ENCODE data around the gene TSPAN7.

Gene TSPAN7

GRCh38 chrX:38595801-38596200 is 34.5 kb downstream of the TSPAN7 start:
- no peak for DNase-seq (ENCODE audit: low read depth)

GRCh38 chrX:38596939-38597338 is 35.6 kb downstream of the TSPAN7 start:
- no peak for DNase-seq (ENCODE audit: low read depth)

GRCh38 chrX:38599796-38600755 is 38.7 kb downstream of the TSPAN7 start:
- no peak for DNase-seq (ENCODE audit: low read depth)

- no peak for DNase-seq (ENCODE audit: low read depth)
Measured at GRCh38 chrX:38601866-38602265, 40.5 kb downstream of the TSPAN7 start.

GRCh38 chrX:38606821-38607220 is 45.5 kb downstream of the TSPAN7 start:
- DNase-seq (ENCODE audit: low read depth), result no peak

- no peak for DNase-seq (ENCODE audit: low read depth)
Measured at GRCh38 chrX:38607976-38608375, 46.6 kb downstream of the TSPAN7 start.

GRCh38 chrX:38610849-38611248 is 49.5 kb downstream of the TSPAN7 start:
- DNase-seq (ENCODE audit: low read depth), result no peak

GRCh38 chrX:38612281-38612680 is 50.9 kb downstream of the TSPAN7 start:
- DNase-seq (ENCODE audit: low read depth), result no peak

- no peak for DNase-seq (ENCODE audit: low read depth)
Measured at GRCh38 chrX:38614485-38614884, 53.1 kb downstream of the TSPAN7 start.

- DNase-seq (ENCODE audit: low read depth), result no peak
Measured at GRCh38 chrX:38616904-38617303, 55.6 kb downstream of the TSPAN7 start.

- DNase-seq (ENCODE audit: low read depth), result no peak
Measured at GRCh38 chrX:38618180-38618579, 56.8 kb downstream of the TSPAN7 start.

- DNase-seq (ENCODE audit: low read depth), result no peak
Measured at GRCh38 chrX:38620623-38621022, 59.3 kb downstream of the TSPAN7 start.

- no peak for DNase-seq (ENCODE audit: low read depth)
Measured at GRCh38 chrX:38626296-38626695, 65.0 kb downstream of the TSPAN7 start.

- no peak for DNase-seq (ENCODE audit: low read depth)
Measured at GRCh38 chrX:38627683-38628082, 66.3 kb downstream of the TSPAN7 start.

- DNase-seq (ENCODE audit: low read depth), result no peak
Measured at GRCh38 chrX:38628587-38628986, 67.2 kb downstream of the TSPAN7 start.

GRCh38 chrX:38632516-38632915 is 71.2 kb downstream of the TSPAN7 start:
- no peak for DNase-seq (ENCODE audit: low read depth)

GRCh38 chrX:38634665-38635064 is 73.3 kb downstream of the TSPAN7 start:
- DNase-seq (ENCODE audit: low read depth), result no peak

GRCh38 chrX:38636949-38637819 is 75.8 kb downstream of the TSPAN7 start:
- no peak for DNase-seq (ENCODE audit: low read depth)

GRCh38 chrX:38638952-38639529 is 77.7 kb downstream of the TSPAN7 start:
- no peak for DNase-seq (ENCODE audit: low read depth)

- no peak for DNase-seq (ENCODE audit: low read depth)
Measured at GRCh38 chrX:38639730-38640129, 78.4 kb downstream of the TSPAN7 start.

GRCh38 chrX:38641197-38641596 is 79.9 kb downstream of the TSPAN7 start:
- DNase-seq (ENCODE audit: low read depth), result no peak

- no peak for DNase-seq (ENCODE audit: low read depth)
Measured at GRCh38 chrX:38643903-38644302, 82.6 kb downstream of the TSPAN7 start.

- no peak for DNase-seq (ENCODE audit: low read depth)
Measured at GRCh38 chrX:38646129-38646528, 84.8 kb downstream of the TSPAN7 start.

Data from stimulated activated CD8-positive, alpha-beta memory T cell treated with anti-CD3 and anti-CD28 coated beads, Interleukin-12 subunit alpha, Interleukin-12 subunit beta, amount 100 ng/mL, for 4 hours (primary cell).